Measurements from ENCODE around the gene IFT52.

The IFT52 gene

GRCh38 chr20:43665466-43666176 lies 74.9 kb downstream of the IFT52 start:
- H3K9me3 ChIP-seq (ENCODE audit: severe bottlenecking), result no peaks in the 10 kb centered on the region
- H3K27me3 ChIP-seq (ENCODE audit: insufficient read depth, poor library complexity, severe bottlenecking), result no peaks in the 10 kb centered on the region
- ATAC-seq (ENCODE audit: low read depth) (no peak), DNase-seq (ENCODE audit: low spot score) (no peak)
- H3K27ac ChIP-seq (ENCODE audit: poor library complexity, severe bottlenecking), result no peak overlapping the region
- no peak overlapping the region for H3K4me3 ChIP-seq (ENCODE audit: severe bottlenecking)
- H3K36me3 ChIP-seq (ENCODE audit: low read depth), result peaks cover 12% of the 10 kb centered on the region
- H3K4me1 ChIP-seq (ENCODE audit: insufficient read depth, poor library complexity, severe bottlenecking), result peaks cover 14% of the 10 kb centered on the region
- TF ChIP-seq CTCF (IDR thresholded peaks at IDR 0.05; ENCODE audit: poor library complexity, severe bottlenecking), result no peak

- Histone ChIP-seq H3K4me1 (ENCODE audit: insufficient read depth, poor library complexity, severe bottlenecking) (peaks cover 14% of the 10 kb centered on the region), H3K4me3 (ENCODE audit: severe bottlenecking) (peak within 1 kb of the TSS; percentile 83), H3K27me3 (ENCODE audit: insufficient read depth, poor library complexity, severe bottlenecking) (no peaks in the 10 kb centered on the region), H3K9me3 (ENCODE audit: severe bottlenecking) (no peaks in the 10 kb centered on the region), H3K27ac (ENCODE audit: poor library complexity, severe bottlenecking) (peak within 1 kb of the TSS; percentile 49), H3K36me3 (ENCODE audit: low read depth) (peaks cover 20% of the 10 kb centered on the region)
- no peak for TF ChIP-seq CTCF (IDR thresholded peaks at IDR 0.05; ENCODE audit: poor library complexity, severe bottlenecking)
- peak; percentile 91 for DNase-seq (ENCODE audit: low spot score)
- peak; percentile 73 for ATAC-seq (ENCODE audit: low read depth)
Observed at GRCh38 chr20:43666376-43667328, 75.9 kb downstream of the IFT52 start, which contains the start of gene MYBL2. Gene MYBL2 (plus strand): TSS chr20:43667114. CDS start chr20:43667284, 170 bp downstream.

- Histone ChIP-seq H3K27me3 (ENCODE audit: insufficient read depth, poor library complexity, severe bottlenecking) (no peaks in the 10 kb centered on the region), H3K9me3 (ENCODE audit: severe bottlenecking) (no peaks in the 10 kb centered on the region), H3K4me3 (ENCODE audit: severe bottlenecking) (peak overlapping the region; percentile 83), H3K36me3 (ENCODE audit: low read depth) (peaks cover 29% of the 10 kb centered on the region), H3K27ac (ENCODE audit: poor library complexity, severe bottlenecking) (peak overlapping the region; percentile 49), H3K4me1 (ENCODE audit: insufficient read depth, poor library complexity, severe bottlenecking) (peaks cover 14% of the 10 kb centered on the region)
- peak; percentile 12 for TF ChIP-seq CTCF (IDR thresholded peaks at IDR 0.05; ENCODE audit: poor library complexity, severe bottlenecking)
- DNase-seq (ENCODE audit: low spot score), result peak; percentile 84
- peak; percentile 18 for ATAC-seq (ENCODE audit: low read depth)
Observed at GRCh38 chr20:43667341-43668132, 76.8 kb downstream of the IFT52 start.

- no peaks in the 10 kb centered on the region for H3K27me3 ChIP-seq (ENCODE audit: insufficient read depth, poor library complexity, severe bottlenecking)
- no peak for DNase-seq (ENCODE audit: low spot score)
- peaks cover 9% of the 10 kb centered on the region for H3K4me1 ChIP-seq (ENCODE audit: insufficient read depth, poor library complexity, severe bottlenecking)
- H3K9me3 ChIP-seq (ENCODE audit: severe bottlenecking), result no peaks in the 10 kb centered on the region
- TF ChIP-seq CTCF (IDR thresholded peaks at IDR 0.05; ENCODE audit: poor library complexity, severe bottlenecking), result no peak
- H3K36me3 ChIP-seq (ENCODE audit: low read depth), result peaks cover 47% of the 10 kb centered on the region
- H3K4me3 ChIP-seq (ENCODE audit: severe bottlenecking), result no peak overlapping the region
- ATAC-seq (ENCODE audit: low read depth), result peak; percentile 54
- H3K27ac ChIP-seq (ENCODE audit: poor library complexity, severe bottlenecking), result peak overlapping the region; percentile 0
Observed at GRCh38 chr20:43669332-43669731, 78.6 kb downstream of the IFT52 start.

Measured in RWPE2 (cell line).